HEK293 (cell line): ENCODE measurements around the gene TCEANC2.

Experiments used
- CTCF ChIA-PET: fragments of 350-600 bp; formaldehyde crosslinking; extraction: SDS; loops from one replicate; lab custom pipeline; 2021; ENCODE audit warnings: antibody characterized with exemption; lab: Yijun Ruan, JAX
- POLR2A ChIA-PET: fragments of 300-600 bp; formaldehyde crosslinking; extraction: SDS; loops from one replicate; lab custom pipeline; 2020; ENCODE audit warnings: antibody characterized with exemption, inconsistent platforms; lab: Yijun Ruan, JAX
- H3K27ac ChIP-seq: fragments of 200-500 bp; sonication (Bioruptor generic); 2 replicates; pipeline ENCODE4 v1.5.1; 2014; ENCODE audit warnings: low read depth, low read length, control low read depth, inconsistent platforms; ENCODE audit errors: extremely low read depth
- H3K36me3 ChIP-seq, 2 experiments: fragments of 200-500 bp in 1 of 2; sonication (Bioruptor generic) in 1 of 2; 1 replicate in 1 of 2; 2 replicates in 1 of 2; pipeline ENCODE4 v1.5.1; 2014 to 2017; ENCODE audit warnings: inconsistent platforms in 2 of 2, low read length in 2 of 2; ENCODE audit not compliant: control insufficient read depth in 2 of 2, insufficient read depth in 1 of 2
- H3K4me1 ChIP-seq: fragments of 200-500 bp; sonication (Bioruptor generic); 2 replicates; pipeline ENCODE4 v1.5.1; 2014; ENCODE audit warnings: mild to moderate bottlenecking, low read length, inconsistent platforms; ENCODE audit not compliant: control insufficient read depth, insufficient read depth
- H3K4me3 ChIP-seq: 2 replicates; pipeline ENCODE4 v1.5.1; 2011; ENCODE audit warnings: low read depth, mild to moderate bottlenecking, control low read depth, low read length, moderate library complexity
- H3K9me3 ChIP-seq: fragments of 200-500 bp; sonication (Bioruptor generic); 2 replicates; pipeline ENCODE4 v1.5.1; 2014; ENCODE audit warnings: low read depth, low read length, inconsistent platforms; ENCODE audit not compliant: control insufficient read depth, insufficient read depth
- GLI4 ChIP-seq: fragments of 450-650 bp; formaldehyde crosslinking; IDR thresholded peaks from 2 replicates; pipeline ENCODE4 v1.5.1; 2016; ENCODE audit warnings: missing biosample characterization, missing genetic modification characterization
- GLIS1 ChIP-seq: fragments of 450-650 bp; formaldehyde crosslinking; IDR thresholded peaks from 2 replicates; pipeline ENCODE4 v1.5.1; 2016; ENCODE audit warnings: missing biosample characterization, missing genetic modification characterization
- HIC1 ChIP-seq: fragments of 450-650 bp; formaldehyde crosslinking; IDR thresholded peaks from 2 replicates; pipeline ENCODE4 v1.5.1; 2016; ENCODE audit warnings: missing biosample characterization, missing genetic modification characterization
- KLF1 ChIP-seq: fragments of 450-650 bp; formaldehyde crosslinking; IDR thresholded peaks from 2 replicates; pipeline ENCODE4 v1.5.1; 2016; ENCODE audit warnings: missing biosample characterization, missing genetic modification characterization
- KLF7 ChIP-seq: fragments of 450-650 bp; formaldehyde crosslinking; IDR thresholded peaks from 2 replicates; pipeline ENCODE4 v1.5.1; 2016; ENCODE audit warnings: missing biosample characterization, missing genetic modification characterization, borderline replicate concordance
- ZBTB17 ChIP-seq: fragments of 450-650 bp; formaldehyde crosslinking; IDR thresholded peaks from 2 replicates; pipeline ENCODE4 v1.5.1; 2016; ENCODE audit warnings: missing biosample characterization, missing genetic modification characterization
- ZIC2 ChIP-seq: fragments of 450-650 bp; formaldehyde crosslinking; IDR thresholded peaks from 2 replicates; pipeline ENCODE4 v1.5.1; 2016; ENCODE audit warnings: missing biosample characterization, missing genetic modification characterization
- ZNF10 ChIP-seq: fragments of 450-650 bp; formaldehyde crosslinking; IDR thresholded peaks from 2 replicates; pipeline ENCODE4 v1.5.1; 2017; ENCODE audit warnings: missing biosample characterization, missing genetic modification characterization
- ZNF133 ChIP-seq: fragments of 450-650 bp; formaldehyde crosslinking; IDR thresholded peaks from 2 replicates; pipeline ENCODE4 v1.5.1; 2016; ENCODE audit warnings: missing biosample characterization, missing genetic modification characterization
- ZNF19 ChIP-seq: fragments of 450-650 bp; formaldehyde crosslinking; IDR thresholded peaks from 2 replicates; pipeline ENCODE4; 2016; ENCODE audit warnings: missing biosample characterization, missing genetic modification characterization, low read depth
- ZNF239 ChIP-seq: fragments of 450-650 bp; formaldehyde crosslinking; IDR thresholded peaks from 2 replicates; pipeline ENCODE4 v1.5.1; 2016; ENCODE audit warnings: missing biosample characterization, missing genetic modification characterization
- ZNF335 ChIP-seq: fragments of 450-650 bp; formaldehyde crosslinking; conservative IDR thresholded peaks from 2 replicates; pipeline ENCODE4 v1.5.1; 2016; ENCODE audit warnings: missing biosample characterization, missing genetic modification characterization
- ZNF37A ChIP-seq: fragments of 450-650 bp; IDR thresholded peaks from 2 replicates; pipeline ENCODE4 v1.5.1; 2018; ENCODE audit warnings: missing biosample characterization, missing genetic modification characterization
- ZNF426 ChIP-seq: fragments of 450-650 bp; formaldehyde crosslinking; IDR thresholded peaks from 2 replicates; pipeline ENCODE4 v1.5.1; 2017; ENCODE audit warnings: missing biosample characterization, missing genetic modification characterization, mild to moderate bottlenecking, inconsistent platforms, moderate library complexity
- ZNF449 ChIP-seq: fragments of 450-650 bp; formaldehyde crosslinking; IDR thresholded peaks from 2 replicates; pipeline ENCODE4 v1.5.1; 2017; ENCODE audit warnings: missing biosample characterization, mild to moderate bottlenecking, missing genetic modification characterization, moderate library complexity
- ZNF488 ChIP-seq: fragments of 450-650 bp; formaldehyde crosslinking; IDR thresholded peaks from 2 replicates; pipeline ENCODE4 v1.5.1; 2016; ENCODE audit warnings: missing biosample characterization, missing genetic modification characterization
- ZNF580 ChIP-seq: fragments of 450-650 bp; formaldehyde crosslinking; IDR thresholded peaks from 2 replicates; pipeline ENCODE4 v1.5.1; 2016; ENCODE audit warnings: missing biosample characterization, missing genetic modification characterization
- ZNF600 ChIP-seq: fragments of 450-650 bp; formaldehyde crosslinking; IDR thresholded peaks from 2 replicates; pipeline ENCODE4 v1.5.1; 2016; ENCODE audit warnings: missing biosample characterization, missing genetic modification characterization
- ZNF792 ChIP-seq: fragments of 450-650 bp; formaldehyde crosslinking; IDR thresholded peaks from 2 replicates; pipeline ENCODE4 v1.5.1; 2016; ENCODE audit warnings: missing biosample characterization, missing genetic modification characterization
- ZNF837 ChIP-seq: fragments of 450-650 bp; formaldehyde crosslinking; IDR thresholded peaks from 2 replicates; pipeline ENCODE4 v1.5.1; 2016; ENCODE audit warnings: missing biosample characterization, missing genetic modification characterization
- ZNF843 ChIP-seq: fragments of 450-650 bp; formaldehyde crosslinking; IDR thresholded peaks from 2 replicates; pipeline ENCODE4 v1.5.1; 2016; ENCODE audit warnings: missing biosample characterization, missing genetic modification characterization
- ZSCAN23 ChIP-seq: fragments of 450-650 bp; formaldehyde crosslinking; IDR thresholded peaks from 2 replicates; pipeline ENCODE4 v1.5.1; 2016; ENCODE audit warnings: missing biosample characterization, missing genetic modification characterization
- TF ChIP-seq, protein P1 (sequence below): fragments of 450-650 bp; formaldehyde crosslinking; IDR thresholded peaks from 2 replicates; pipeline ENCODE4 v1.5.1; 2016; ENCODE audit warnings: missing biosample characterization, missing genetic modification characterization, low read depth

Gene TCEANC2

GRCh38 chr1:54151013-54151412, 97.6 kb downstream of the TCEANC2 start:
- TF ChIP-seq ZNF837 (tag by site-specific recombination) (no peak), HIC1 (no peak), ZNF10 (tag by site-specific recombination) (no peak), ZNF19 (no peak), ZNF37A (no peak)
- ChIA-PET CTCF (interaction anchor here (0.6 kb wide), 1 partner anchor 72 kb away, joined by 3 read pairs; no protein-coding TSS in a partner anchor), POLR2A (no interaction called here)
- Histone ChIP-seq H3K4me1 (no peaks in the 10 kb centered on the region), H3K9me3 (no peaks in the 10 kb centered on the region), H3K36me3 (no peaks in the 10 kb centered on the region), H3K4me3 (no peak overlapping the region), H3K27ac (no peak overlapping the region)

DNA sequence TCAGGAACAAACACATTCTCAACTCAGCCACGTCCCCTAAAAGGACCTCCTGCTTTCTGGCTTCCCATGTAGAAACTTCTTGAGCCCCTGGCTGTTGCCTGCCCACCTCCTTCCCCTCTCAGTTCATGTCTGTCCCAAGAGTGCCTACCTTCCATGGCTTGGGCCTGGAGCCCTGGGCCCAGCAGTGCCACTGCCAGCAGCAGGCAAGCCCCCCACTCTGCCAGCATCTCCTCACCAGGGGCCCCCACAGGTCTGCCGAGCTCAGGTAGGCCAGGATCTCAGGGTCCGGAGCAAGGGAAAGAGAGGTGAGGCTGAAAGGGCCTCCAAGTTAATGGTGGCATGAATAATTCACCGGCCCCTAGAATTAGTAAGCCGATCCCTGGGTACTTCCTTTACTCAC, 99.3 kb downstream of the TCEANC2 start, which contains the start of gene CDCP2:
Gene CDCP2 (minus strand): TSS at position 305 of the 400 bp plus-strand sequence. CDS start 78 bp downstream, at position 227.
- H3K4me1 ChIP-seq, result no peaks in the 10 kb centered on the region
- ChIA-PET CTCF (interaction anchor here (0.6 kb wide), 1 partner anchor 28 kb away, joined by 3 read pairs; no protein-coding TSS in a partner anchor), POLR2A (no interaction called here)
- TF ChIP-seq KLF1 (tag by site-specific recombination) (no peak), ZNF843 (tag by site-specific recombination) (no peak), ZNF133 (tag by site-specific recombination) (no peak), ZNF580 (no peak), GLI4 (tag by site-specific recombination) (no peak), ZIC2 (tag by site-specific recombination) (no peak), ZNF426 (tag by site-specific recombination) (no peak)
- TF ChIP-seq, protein P1, sequence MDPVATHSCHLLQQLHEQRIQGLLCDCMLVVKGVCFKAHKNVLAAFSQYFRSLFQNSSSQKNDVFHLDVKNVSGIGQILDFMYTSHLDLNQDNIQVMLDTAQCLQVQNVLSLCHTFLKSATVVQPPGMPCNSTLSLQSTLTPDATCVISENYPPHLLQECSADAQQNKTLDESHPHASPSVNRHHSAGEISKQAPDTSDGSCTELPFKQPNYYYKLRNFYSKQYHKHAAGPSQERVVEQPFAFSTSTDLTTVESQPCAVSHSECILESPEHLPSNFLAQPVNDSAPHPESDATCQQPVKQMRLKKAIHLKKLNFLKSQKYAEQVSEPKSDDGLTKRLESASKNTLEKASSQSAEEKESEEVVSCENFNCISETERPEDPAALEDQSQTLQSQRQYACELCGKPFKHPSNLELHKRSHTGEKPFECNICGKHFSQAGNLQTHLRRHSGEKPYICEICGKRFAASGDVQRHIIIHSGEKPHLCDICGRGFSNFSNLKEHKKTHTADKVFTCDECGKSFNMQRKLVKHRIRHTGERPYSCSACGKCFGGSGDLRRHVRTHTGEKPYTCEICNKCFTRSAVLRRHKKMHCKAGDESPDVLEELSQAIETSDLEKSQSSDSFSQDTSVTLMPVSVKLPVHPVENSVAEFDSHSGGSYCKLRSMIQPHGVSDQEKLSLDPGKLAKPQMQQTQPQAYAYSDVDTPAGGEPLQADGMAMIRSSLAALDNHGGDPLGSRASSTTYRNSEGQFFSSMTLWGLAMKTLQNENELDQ, result no peak
- TF ChIP-seq, all 188 proteins: peak for 0
- H3K9me3 ChIP-seq, result no peaks in the 10 kb centered on the region
- H3K27ac ChIP-seq, result no peak within 1 kb of the TSS
- no peak within 1 kb of the TSS for H3K4me3 ChIP-seq
- no peaks in the 10 kb centered on the region for H3K36me3 ChIP-seq

DNA sequence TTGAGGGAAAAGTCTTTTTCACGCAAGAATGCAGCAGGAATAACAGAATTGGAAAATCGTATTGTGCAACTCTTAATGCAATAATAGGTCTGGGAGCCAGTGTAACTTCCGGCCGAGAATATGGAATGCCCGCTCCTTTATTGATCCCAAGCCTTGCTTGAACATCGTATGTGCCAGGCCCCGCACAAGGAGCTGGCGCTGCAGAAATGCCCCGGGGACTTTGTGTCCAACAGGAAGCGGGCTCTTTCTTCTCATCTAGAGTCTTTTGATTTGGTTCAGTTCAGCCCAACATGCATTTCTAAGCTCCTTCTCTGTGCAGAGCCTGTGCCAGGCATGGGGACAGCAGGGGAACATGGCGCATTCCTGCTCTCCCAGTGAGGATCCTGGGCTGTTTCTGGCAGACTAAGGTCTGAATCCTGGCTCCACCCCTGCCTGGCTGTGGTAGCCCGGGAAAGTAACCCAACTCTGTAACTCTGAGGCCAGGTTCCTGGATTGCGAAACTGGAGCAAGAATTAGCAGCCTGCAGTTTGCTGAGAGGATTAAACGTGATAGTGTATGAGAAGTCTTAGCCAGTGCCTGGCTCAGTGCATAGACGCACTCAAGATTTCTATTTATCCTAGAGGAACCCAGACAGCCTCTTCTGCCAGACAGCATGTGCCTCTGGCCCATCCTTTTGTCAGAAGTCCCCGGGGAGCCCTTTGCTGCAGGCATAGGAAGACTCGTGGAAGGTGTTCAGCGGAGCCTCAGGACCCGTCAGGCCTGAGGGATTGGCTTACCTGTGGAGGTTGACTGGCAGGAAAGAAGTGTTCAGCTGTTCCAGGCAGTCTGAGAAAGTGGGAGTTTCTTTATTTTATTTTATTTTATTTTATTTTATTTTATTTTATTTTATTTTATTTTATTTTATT, 100.4 kb downstream of the TCEANC2 start:
- Histone ChIP-seq H3K9me3 (no peaks in the 10 kb centered on the region), H3K4me3 (no peak overlapping the region), H3K4me1 (no peaks in the 10 kb centered on the region), H3K36me3 (no peaks in the 10 kb centered on the region), H3K27ac (no peak overlapping the region)
- CTCF ChIA-PET, result interaction anchor here (0.6 kb wide), 1 partner anchor 272 kb away, joined by 4 read pairs; no protein-coding TSS in a partner anchor
- POLR2A ChIA-PET, result no interaction called here
- TF ChIP-seq GLIS1 (peak; percentile 44; the same call in 1 of the 2 replicates), ZNF449 (peak; percentile 61; the same call in 1 of the 2 replicates), KLF7 (no peak), ZIC2 (tag by site-specific recombination) (peak; percentile 21; the same call in 1 of the 2 replicates), ZNF488 (no peak), ZSCAN23 (tag by site-specific recombination) (no peak), ZNF335 (peak; percentile 46), ZNF792 (tag by site-specific recombination) (peak; percentile 67; the same call in 1 of the 2 replicates), ZNF239 (tag by site-specific recombination) (no peak), ZNF600 (no peak), ZBTB17 (tag by site-specific recombination) (peak; percentile 50; the same call in 1 of the 2 replicates)
